ENCODE data around the gene CDC34.

Gene CDC34

GRCh38 chr19:488505-489417 is 42.8 kb upstream of the CDC34 start:
- no peak for TF ChIP-seq CTCF (IDR thresholded peaks at IDR 0.05; ENCODE audit: insufficient read depth, low read depth, low read length, missing control alignments)
- DNase-seq (ENCODE audit: low read depth): peak; percentile 97

GRCh38 chr19:489418-490196 is 42.0 kb upstream of the CDC34 start:
- DNase-seq (ENCODE audit: low read depth): no peak
- TF ChIP-seq CTCF (IDR thresholded peaks at IDR 0.05; ENCODE audit: insufficient read depth, low read depth, low read length, missing control alignments): no peak
- peak overlapping the region; percentile 79 for H3K4me3 ChIP-seq (ENCODE audit: low read length)

More at GRCh38 chr19:488505-489417, 42.8 kb upstream of the CDC34 start:
- peak overlapping the region; percentile 79 for H3K4me3 ChIP-seq (ENCODE audit: low read length)

GRCh38 chr19:491146-491741 is 40.3 kb upstream of the CDC34 start:
- no peak for DNase-seq (ENCODE audit: low read depth)
- no peak for TF ChIP-seq CTCF (IDR thresholded peaks at IDR 0.05; ENCODE audit: insufficient read depth, low read depth, low read length, missing control alignments)
- no peak overlapping the region for H3K4me3 ChIP-seq (ENCODE audit: low read length)

GRCh38 chr19:492091-492531 is 39.4 kb upstream of the CDC34 start:
- no peak for DNase-seq (ENCODE audit: low read depth)
- no peak for TF ChIP-seq CTCF (IDR thresholded peaks at IDR 0.05; ENCODE audit: insufficient read depth, low read depth, low read length, missing control alignments)
- no peak overlapping the region for H3K4me3 ChIP-seq (ENCODE audit: low read length)

GRCh38 chr19:493391-494170 is 38.0 kb upstream of the CDC34 start:
- no peak for DNase-seq (ENCODE audit: low read depth)
- no peak for TF ChIP-seq CTCF (IDR thresholded peaks at IDR 0.05; ENCODE audit: insufficient read depth, low read depth, low read length, missing control alignments)
- H3K4me3 ChIP-seq (ENCODE audit: low read length): no peak overlapping the region
